Measurements from ENCODE around the gene ZFYVE28.

- no peak for TF ChIP-seq RAD21 (IDR thresholded peaks at IDR 0.05; ENCODE audit: low read depth)
- TF ChIP-seq REST (IDR thresholded peaks at IDR 0.05; ENCODE audit: low read depth) = no peak
- no peak for TF ChIP-seq EGR1 (IDR thresholded peaks at IDR 0.05)
- TF ChIP-seq TCF12 (IDR thresholded peaks at IDR 0.05; ENCODE audit: low read depth) = no peak
- no peak for TF ChIP-seq TAF1 (IDR thresholded peaks at IDR 0.05; ENCODE audit: low read depth)
Measured at GRCh38 chr4:2256156-2256731, 162.2 kb downstream of the ZFYVE28 start.
